ENCODE measurements around the gene SAMD5.
"Not testable (repeated sequence)": the region's sequence is repeated elsewhere in the genome, so short reads cannot be mapped to it uniquely, and the experiment has no call there.

The SAMD5 gene

GRCh38 chr6:147528511-147529145 is 20.1 kb downstream of the SAMD5 start:
- FAIRE-seq = no peak

GRCh38 chr6:147530132-147531060 is 21.9 kb downstream of the SAMD5 start:
- peak; percentile 21 for FAIRE-seq

GRCh38 chr6:147531321-147531720 is 22.8 kb downstream of the SAMD5 start:
- no peak for FAIRE-seq

GRCh38 chr6:147534116-147534860 is 25.8 kb downstream of the SAMD5 start:
- no peak for FAIRE-seq

- no peak for FAIRE-seq
Observed at GRCh38 chr6:147538821-147539220, 30.3 kb downstream of the SAMD5 start.

GRCh38 chr6:147540075-147540474 is 31.6 kb downstream of the SAMD5 start:
- no peak for FAIRE-seq

GRCh38 chr6:147542436-147542835 is 33.9 kb downstream of the SAMD5 start:
- not testable (repeated sequence) for FAIRE-seq

GRCh38 chr6:147544420-147544819 is 35.9 kb downstream of the SAMD5 start:
- FAIRE-seq = no peak

- FAIRE-seq = no peak
Observed at GRCh38 chr6:147546501-147547368, 38.2 kb downstream of the SAMD5 start.

GRCh38 chr6:147547369-147547902 is 38.9 kb downstream of the SAMD5 start:
- no peak for FAIRE-seq

- no peak for FAIRE-seq
Observed at GRCh38 chr6:147548921-147549475, 40.5 kb downstream of the SAMD5 start.

- no peak for FAIRE-seq
Observed at GRCh38 chr6:147549531-147549930, 41.0 kb downstream of the SAMD5 start.

- no peak for FAIRE-seq
Observed at GRCh38 chr6:147551976-147552375, 43.5 kb downstream of the SAMD5 start.

GRCh38 chr6:147553099-147553498 is 44.6 kb downstream of the SAMD5 start:
- FAIRE-seq = no peak

- FAIRE-seq = no peak
Observed at GRCh38 chr6:147554281-147554680, 45.8 kb downstream of the SAMD5 start.

- no peak for FAIRE-seq
Observed at GRCh38 chr6:147559006-147559405, 50.5 kb downstream of the SAMD5 start.

- no peak for FAIRE-seq
Observed at GRCh38 chr6:147560670-147561069, 52.2 kb downstream of the SAMD5 start.

GRCh38 chr6:147561726-147562125 is 53.2 kb downstream of the SAMD5 start:
- no peak for FAIRE-seq

- no peak for FAIRE-seq
Observed at GRCh38 chr6:147563472-147563871, 55.0 kb downstream of the SAMD5 start.

- no peak for FAIRE-seq
Observed at GRCh38 chr6:147564556-147564955, 56.1 kb downstream of the SAMD5 start.

GRCh38 chr6:147566244-147566898 is 57.9 kb downstream of the SAMD5 start:
- FAIRE-seq = no peak

Data from endometrium (tissue), 2 donors.